K562 (cell line): ENCODE data around the gene NRXN2.

Source experiments
- TF ChIP-seq, protein P1 (sequence below): IDR thresholded peaks from 2 replicates; pipeline ENCODE4 v1.6.1; 2011; ENCODE audit not compliant: insufficient read length; ENCODE audit errors: extremely low read depth
- TF ChIP-seq, protein P2 (sequence below), 2 experiments: fragments of 450-650 bp; conservative IDR thresholded peaks; 2 replicates each; pipeline ENCODE4 v1.6.1; 2017; ENCODE audit warnings: mild to moderate bottlenecking in 2 of 2, moderate library complexity in 2 of 2

DNA sequence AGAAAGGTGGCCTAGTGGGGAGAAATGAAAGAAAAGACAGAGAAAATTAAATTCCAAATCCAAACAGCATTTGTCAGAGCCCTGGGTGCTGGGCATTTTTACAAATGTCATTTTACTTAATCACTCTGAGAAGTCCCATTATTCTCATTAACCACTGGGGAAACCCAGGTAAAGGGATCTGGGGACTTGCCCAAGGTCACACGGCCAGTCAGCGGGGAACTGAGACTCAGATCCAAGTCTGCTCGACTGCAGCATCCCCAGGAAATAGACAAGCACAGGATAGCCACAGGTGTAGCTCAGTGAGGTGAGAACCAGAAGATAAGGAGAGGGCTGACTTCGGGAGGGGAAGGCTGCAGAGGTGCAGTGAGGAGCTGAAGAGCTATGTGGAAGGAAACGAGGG is 7.9 kb downstream of the NRXN2 start:
- TF ChIP-seq, protein P1, sequence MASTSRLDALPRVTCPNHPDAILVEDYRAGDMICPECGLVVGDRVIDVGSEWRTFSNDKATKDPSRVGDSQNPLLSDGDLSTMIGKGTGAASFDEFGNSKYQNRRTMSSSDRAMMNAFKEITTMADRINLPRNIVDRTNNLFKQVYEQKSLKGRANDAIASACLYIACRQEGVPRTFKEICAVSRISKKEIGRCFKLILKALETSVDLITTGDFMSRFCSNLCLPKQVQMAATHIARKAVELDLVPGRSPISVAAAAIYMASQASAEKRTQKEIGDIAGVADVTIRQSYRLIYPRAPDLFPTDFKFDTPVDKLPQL: no peak
- TF ChIP-seq, protein P2, sequence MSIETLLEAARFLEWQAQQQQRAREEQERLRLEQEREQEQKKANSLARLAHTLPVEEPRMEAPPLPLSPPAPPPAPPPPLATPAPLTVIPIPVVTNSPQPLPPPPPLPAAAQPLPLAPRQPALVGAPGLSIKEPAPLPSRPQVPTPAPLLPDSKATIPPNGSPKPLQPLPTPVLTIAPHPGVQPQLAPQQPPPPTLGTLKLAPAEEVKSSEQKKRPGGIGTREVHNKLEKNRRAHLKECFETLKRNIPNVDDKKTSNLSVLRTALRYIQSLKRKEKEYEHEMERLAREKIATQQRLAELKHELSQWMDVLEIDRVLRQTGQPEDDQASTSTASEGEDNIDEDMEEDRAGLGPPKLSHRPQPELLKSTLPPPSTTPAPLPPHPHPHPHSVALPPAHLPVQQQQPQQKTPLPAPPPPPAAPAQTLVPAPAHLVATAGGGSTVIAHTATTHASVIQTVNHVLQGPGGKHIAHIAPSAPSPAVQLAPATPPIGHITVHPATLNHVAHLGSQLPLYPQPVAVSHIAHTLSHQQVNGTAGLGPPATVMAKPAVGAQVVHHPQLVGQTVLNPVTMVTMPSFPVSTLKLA (conservative IDR thresholded peaks at IDR 0.05): no peak
